ENCODE results near the gene TNFRSF21.

TNFRSF21 gene

DNA sequence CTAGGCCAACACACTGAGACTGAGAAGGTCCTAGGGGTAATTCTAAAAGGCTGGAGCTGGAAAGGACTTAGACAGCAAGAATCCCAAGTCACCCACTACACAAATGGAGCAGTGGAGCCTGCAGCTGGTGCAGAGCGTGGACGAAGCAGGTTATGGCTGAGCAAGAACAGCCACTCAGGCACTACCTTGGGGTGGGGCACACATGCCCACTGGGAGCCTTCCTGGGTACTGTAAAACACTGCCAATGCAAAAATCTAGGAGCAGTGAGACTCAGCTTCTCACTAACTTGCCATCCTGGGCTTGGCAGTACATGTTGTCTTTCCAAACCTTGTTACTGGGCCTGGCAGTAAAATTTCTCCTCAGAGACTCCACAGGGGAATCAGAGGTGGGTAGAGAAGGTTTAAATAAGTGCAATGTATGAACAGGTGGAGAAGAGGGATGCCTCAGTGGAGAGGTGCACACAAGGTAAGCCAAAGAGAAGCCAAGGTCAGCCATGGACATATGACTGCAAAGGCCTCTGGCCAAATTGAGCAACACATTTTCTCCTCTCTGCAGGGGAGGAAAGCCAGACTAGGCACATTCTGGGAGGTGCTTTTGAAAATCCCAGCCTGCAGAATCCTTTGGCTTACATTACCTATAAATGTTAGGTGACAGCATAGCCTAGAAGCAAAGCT is 105.6 kb downstream of the TNFRSF21 start:
- DNase-seq = no peak

DNA sequence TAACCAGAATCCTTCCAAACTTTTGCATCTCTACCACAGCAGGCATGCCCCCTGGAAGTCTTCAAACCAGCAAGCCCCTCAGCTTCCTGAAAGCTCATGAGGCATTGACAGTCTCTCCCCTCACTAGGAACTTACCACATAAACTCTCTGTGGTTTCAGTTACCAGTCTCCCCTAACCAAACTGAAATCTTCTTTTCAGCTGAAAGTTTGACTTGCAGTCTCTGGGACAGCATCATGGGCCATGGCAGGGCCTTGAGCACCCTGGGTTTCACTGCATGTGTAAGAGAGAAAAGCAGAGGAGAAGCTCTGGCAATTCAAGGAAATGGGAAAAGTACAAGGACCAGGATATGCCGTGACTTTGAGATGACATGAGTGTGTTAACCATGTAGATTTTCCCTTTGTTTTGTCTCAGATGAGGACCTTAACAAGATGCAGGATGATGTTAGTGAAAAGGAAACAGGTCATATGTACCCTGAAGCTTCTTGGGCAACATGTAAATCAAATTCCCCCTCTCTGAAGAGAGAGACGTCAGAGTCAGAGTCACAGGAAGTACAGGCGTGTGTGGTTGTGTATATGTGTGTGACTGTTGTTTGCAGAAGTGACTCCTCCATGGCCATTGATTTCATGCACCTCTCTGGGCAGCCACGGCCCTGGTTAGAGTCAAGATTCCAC is 106.3 kb downstream of the TNFRSF21 start:
- DNase-seq = no peak

- no peak for DNase-seq
These were observed 107.0 kb downstream of the TNFRSF21 start for GRCh38 chr6:47202644-47203205.

DNA sequence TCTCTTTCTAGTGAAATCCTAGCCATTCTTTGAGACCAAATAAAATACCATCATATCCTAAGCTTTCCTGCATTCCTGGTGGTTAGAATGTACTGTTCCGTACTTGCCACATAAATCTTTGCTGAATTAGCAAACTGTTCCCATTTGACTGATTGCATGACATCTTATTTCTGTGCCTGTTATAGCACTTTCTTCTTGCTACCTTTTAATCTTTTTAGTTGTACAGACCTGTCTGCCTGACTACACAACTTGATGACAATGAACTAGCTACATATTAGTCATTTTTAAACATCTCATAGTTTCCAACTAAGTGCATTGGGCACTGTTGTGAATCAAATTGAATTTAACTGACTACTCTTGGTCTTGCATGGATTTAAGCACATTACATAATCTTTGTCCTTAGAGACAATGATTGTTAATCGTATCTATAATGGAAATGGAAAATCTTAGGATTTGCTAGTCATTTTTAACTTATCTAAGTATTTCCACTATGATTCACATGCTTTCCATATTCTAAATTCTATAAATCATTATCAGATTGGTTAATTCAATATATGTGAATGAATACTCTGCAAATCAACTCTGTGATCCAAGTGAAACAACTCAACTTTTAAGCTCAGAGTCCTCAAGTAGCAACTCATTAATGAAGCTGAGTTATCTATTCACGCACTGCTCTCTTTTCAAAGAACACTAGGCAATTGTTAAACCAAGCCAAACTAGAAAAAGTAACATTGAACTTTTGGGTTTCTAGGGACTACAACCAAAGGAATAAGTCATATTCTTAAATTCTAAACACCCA is 109.0 kb downstream of the TNFRSF21 start:
- DNase-seq = no peak

DNA sequence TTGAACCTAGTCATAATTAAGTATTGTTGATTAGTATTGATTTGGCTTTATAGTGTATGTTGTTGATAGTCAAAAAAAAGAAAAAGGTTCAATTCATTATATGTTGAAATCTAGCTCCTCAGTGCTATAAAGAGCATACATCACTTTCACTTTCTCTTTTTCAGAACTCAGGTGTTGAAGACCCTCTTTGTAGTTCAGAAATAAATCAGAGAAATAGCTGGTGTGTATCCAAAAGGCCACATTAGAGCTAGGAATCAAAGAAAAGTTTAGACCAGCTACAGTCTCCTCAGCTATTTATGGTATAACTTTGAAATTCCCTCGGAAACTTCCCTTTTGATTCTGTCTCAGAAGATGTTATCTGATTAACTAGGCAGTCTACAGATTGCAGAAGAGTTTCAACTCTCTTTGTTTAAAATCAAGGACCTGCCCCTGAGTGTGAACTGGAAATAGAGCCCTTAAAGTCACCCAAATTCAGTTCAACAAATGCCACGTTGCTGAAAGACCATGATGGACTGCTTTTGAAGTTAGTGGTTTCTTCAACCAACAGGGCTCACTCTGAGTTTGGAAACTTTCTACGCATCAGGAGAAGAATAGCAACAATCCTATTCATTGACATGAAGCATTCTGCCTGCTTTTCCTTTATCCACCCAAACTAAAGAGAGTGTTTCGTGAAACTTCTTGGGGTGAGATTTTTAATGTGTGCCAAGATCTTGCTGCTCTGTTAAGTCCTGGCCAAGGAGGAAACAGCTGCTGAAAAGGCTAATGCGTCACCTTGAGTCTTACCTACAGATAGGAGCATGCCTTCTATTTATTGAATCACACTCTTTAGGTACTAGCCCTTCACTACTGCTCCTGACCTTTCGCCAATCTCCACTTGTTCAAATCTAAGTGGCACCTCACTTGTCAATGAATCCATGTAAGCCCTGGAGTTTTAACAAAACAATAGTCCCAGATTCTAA is 111.7 kb downstream of the TNFRSF21 start:
- DNase-seq = no peak

DNA sequence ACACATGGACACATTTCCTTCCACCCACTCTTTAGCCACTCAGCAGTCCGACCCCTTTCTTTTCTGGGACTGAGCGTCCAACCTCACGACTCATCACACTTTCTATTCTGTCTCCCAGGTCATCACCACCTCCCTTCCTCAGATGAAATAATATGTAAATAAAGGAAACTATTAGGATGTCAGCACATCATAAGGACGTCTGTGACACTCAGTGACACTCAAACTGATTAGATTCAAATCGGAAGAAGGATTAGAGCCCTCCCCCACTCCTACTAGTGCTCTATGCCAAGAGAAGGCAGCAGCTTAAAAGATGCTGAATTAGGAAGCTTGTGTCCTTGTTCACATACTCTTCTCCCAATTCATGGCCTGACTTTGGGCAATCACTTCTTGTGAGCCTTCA is 113.6 kb downstream of the TNFRSF21 start:
- no peak for DNase-seq

- DNase-seq = no peak
These were observed 114.6 kb downstream of the TNFRSF21 start for GRCh38 chr6:47195011-47195650.

GRCh38 chr6:47188588-47189021 is 121.1 kb downstream of the TNFRSF21 start:
- DNase-seq = no peak

DNA sequence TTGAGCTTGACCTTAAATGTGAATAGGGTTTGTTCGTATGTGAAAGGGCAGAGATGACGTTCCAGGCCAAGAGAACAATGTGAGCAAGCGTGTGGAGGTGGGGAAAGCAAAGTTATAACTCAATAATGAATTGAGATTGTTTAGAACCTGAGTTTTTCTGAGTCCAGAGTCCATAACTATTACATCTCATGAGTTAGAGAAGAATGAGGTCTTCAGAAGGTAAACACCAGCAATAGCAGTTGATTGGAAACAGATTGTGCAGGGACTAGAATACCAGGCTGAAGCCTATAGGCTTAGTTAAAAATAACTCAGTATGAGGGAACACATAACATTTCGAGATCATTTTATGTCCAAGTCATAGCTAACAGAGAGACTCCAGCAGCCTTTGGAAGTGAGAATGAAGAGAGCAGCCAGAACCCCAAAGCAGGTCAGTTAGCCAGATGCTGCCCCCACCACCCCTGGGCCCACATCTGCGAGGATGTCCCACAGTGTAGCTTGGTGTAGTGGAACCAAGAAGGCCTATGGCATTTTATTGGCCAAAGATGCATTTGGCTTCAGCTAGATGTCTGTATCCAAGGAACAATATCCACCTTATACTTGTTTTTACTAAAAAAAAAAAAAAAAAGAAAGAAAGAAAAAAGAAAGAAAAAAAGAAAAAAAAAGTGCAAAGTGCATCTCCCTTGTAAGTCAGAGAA is 121.7 kb downstream of the TNFRSF21 start:
- DNase-seq = no peak

DNA sequence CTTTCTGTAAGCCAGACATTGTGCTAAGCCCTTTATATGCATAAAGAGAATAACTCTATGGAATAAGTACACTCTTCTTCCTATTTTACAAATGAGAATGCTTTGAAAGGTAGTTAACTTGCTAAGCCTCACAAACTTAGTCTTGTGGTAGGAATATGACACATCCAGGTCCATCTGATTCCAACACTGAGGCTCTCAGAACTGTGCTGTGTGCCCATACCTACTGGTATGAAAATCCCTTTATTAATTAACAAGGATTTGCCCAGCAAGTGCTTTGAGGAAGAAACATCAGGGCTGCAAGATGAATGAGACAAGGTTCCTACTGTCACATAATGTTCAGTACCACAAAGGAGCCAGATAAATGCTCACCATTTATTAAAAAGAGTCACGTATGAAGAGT is 122.6 kb downstream of the TNFRSF21 start:
- no peak for DNase-seq

- no peak for DNase-seq
These were observed 127.3 kb downstream of the TNFRSF21 start for GRCh38 chr6:47182291-47182957.

DNA sequence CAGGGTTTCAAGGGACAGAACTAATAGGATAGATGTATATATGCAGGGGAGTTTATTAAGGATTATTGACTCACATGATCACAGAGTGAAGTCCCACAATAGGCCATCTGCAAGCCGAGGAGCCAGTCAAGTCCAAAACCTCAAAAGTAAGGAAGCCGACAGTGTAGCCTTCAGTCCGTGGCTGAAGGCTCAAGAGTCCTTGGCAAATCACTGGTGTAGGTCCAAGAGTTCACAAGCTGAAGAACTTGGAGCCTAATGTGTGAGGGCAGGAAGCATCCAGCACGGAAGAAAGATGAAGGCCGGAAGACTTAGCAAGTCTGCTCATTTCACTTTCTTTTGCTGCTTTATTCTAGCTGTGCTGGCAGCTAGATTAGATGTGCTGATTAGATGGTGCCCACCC is 128.0 kb downstream of the TNFRSF21 start:
- no peak for DNase-seq
